ENCODE measurements around the gene ASTN2.

DNA sequence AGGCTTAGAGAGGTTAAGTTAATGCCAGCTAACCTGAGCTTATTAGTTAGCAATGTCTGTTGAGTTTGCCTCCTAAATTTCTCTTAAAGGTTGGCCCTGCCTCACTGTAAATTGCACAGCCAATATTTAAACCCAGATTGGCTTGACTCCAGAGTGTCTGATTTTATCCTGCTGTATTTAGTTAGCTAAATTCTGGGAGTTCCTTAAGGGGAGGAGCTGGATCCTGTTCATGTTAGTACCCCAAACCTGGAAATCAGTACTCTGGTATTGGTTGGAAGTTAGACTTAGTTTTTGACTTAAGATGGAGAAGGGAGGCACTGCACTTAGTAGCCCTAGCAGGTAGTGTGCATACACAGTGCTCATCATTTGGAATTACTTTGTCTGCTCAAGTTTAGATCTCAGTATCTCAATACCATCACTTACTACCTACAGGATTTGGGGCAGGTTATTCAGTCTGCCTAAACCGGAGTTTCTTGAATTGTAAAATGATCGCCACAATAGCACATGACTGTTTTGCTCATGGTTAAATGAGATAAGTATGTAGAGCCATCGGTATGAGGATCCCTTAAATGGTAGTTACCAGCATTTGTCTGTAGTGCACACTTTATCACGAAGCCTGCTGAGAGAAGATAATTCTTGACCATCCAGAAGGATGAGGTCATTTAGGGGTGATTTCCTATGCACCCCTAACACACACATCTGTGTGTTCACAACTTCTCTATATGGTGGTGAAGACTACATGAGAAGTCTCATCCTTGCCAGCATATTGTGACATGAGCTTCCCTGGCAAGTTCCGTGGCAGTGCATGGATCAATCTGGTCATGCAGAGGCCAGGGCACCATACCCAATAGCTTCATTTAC lies 992.5 kb downstream of the ASTN2 start:
- TF ChIP-seq CTCF (IDR thresholded peaks at IDR 0.05) (no peak), POLR2A (IDR thresholded peaks at IDR 0.05) (no peak)

Data from thyroid gland (tissue), 4 donors.